Measurements from ENCODE around the gene TBR1. TPM values are rescaled to one million over a fixed set of nuclear protein-coding genes. Genes with fewer than 3 reads are reported as not detected.

TBR1 gene
- total RNA-seq, 4 donors from 2014 or later, result not detected

DNA sequence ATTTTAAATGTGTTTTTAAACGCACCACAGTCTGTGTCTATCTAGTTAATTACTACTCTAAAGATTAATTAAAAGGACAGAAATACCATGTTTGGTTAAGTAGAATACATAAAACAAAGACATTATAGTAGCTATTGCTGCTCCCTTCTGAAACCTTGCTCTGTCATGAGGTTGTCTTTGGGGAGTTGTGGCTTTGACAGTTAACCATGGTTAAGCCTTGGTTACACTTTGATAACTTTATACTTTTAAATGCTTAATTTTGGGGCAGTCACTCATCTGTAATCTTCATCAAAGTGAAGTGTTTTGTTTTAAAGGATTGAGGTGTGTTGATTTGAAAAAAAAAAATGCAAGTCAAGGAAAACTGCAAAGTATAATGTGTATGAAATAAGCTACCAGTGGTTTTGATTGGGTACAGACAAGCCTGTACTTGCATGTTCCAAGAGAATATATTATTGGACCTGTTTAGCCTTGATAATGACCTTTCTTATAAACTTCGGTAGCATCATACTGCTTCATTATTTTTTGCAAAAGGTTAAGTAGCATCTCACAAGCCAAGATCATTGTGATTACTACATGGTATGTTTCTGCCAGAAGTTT lies 29.8 kb upstream of the TBR1 start:
- Histone ChIP-seq H3K9me3 (no peaks in the 10 kb centered on the region), H3K27ac (no peak overlapping the region), H3K4me1 (no peaks in the 10 kb centered on the region), H3K36me3 (no peaks in the 10 kb centered on the region), H3K4me3 (no peak overlapping the region), H3K27me3 (no peaks in the 10 kb centered on the region)
- TF ChIP-seq POLR2A (IDR thresholded peaks at IDR 0.05) (no peak), CTCF (IDR thresholded peaks at IDR 0.05) (no peak)
- no peak for DNase-seq

GRCh38 chr2:161388146-161388779 lies 27.8 kb upstream of the TBR1 start:
- Histone ChIP-seq H3K4me3 (no peak overlapping the region), H3K9me3 (no peaks in the 10 kb centered on the region), H3K36me3 (no peaks in the 10 kb centered on the region), H3K27ac (no peak overlapping the region), H3K4me1 (no peaks in the 10 kb centered on the region), H3K27me3 (no peaks in the 10 kb centered on the region)
- DNase-seq, result no peak
- TF ChIP-seq CTCF (IDR thresholded peaks at IDR 0.05) (no peak), POLR2A (IDR thresholded peaks at IDR 0.05) (no peak)

GRCh38 chr2:161391737-161392506 lies 24.2 kb upstream of the TBR1 start:
- Histone ChIP-seq H3K9me3 (no peaks in the 10 kb centered on the region), H3K4me3 (no peak overlapping the region), H3K27ac (no peak overlapping the region), H3K27me3 (no peaks in the 10 kb centered on the region), H3K36me3 (peaks cover 0 to 24% (median 0%) of the 10 kb centered on the region in 3 donors), H3K4me1 (no peaks in the 10 kb centered on the region)
- TF ChIP-seq POLR2A (IDR thresholded peaks at IDR 0.05) (no peak), CTCF (IDR thresholded peaks at IDR 0.05) (no peak)
- no peak for DNase-seq

- DNase-seq, result no peak
- peaks cover 0 to 20% (median 0%) of the 10 kb centered on the region in 3 donors for H3K36me3 ChIP-seq
Observed at GRCh38 chr2:161400076-161400475, 16.0 kb upstream of the TBR1 start.

GRCh38 chr2:161402297-161402696 lies 13.8 kb upstream of the TBR1 start:
- Histone ChIP-seq H3K9me3 (no peaks in the 10 kb centered on the region), H3K4me1 (no peaks in the 10 kb centered on the region), H3K27me3 (no peaks in the 10 kb centered on the region), H3K27ac (no peak overlapping the region), H3K4me3 (no peak overlapping the region), H3K36me3 (no peaks in the 10 kb centered on the region)
- DNase-seq, result no peak
- no peak for TF ChIP-seq POLR2A (IDR thresholded peaks at IDR 0.05)
- TF ChIP-seq CTCF (IDR thresholded peaks at IDR 0.05), result no peak

More at GRCh38 chr2:161400076-161400475, 16.0 kb upstream of the TBR1 start:
- H3K4me3 ChIP-seq, result no peak overlapping the region
- TF ChIP-seq CTCF (IDR thresholded peaks at IDR 0.05) (no peak), POLR2A (IDR thresholded peaks at IDR 0.05) (no peak)
- H3K27me3 ChIP-seq, result no peaks in the 10 kb centered on the region
- H3K27ac ChIP-seq, result no peak overlapping the region
- H3K9me3 ChIP-seq, result no peaks in the 10 kb centered on the region
- H3K4me1 ChIP-seq, result no peaks in the 10 kb centered on the region

Data from Peyer's patch (tissue), 4 donors.